CD14-positive monocyte (primary cell): ENCODE results near the gene CD44. TPM values are rescaled to one million over a fixed set of nuclear protein-coding genes. Genes with fewer than 3 reads are reported as not detected.

Experiments
- DNase-seq, 3 donors: peaks; one replicate each; pipeline ENCODE4 v3.0.0-alpha.2; 2011 to 2022
- H2AFZ ChIP-seq: 2 replicates; pipeline ENCODE4 v1.6.0; 2012; ENCODE audit warnings: mild to moderate bottlenecking, low read depth, low read length, inconsistent platforms; ENCODE audit not compliant: insufficient read depth, poor library complexity, severe bottlenecking
- H3K27ac ChIP-seq, 2 donors: 1 replicate in 1 of 2; 2 replicates in 1 of 2; pipeline ENCODE4 v1.5.1; 2012 to 2013; ENCODE audit warnings: low read length in 2 of 2, control low read depth in 1 of 2, inconsistent platforms in 1 of 2, low read depth in 1 of 2, mild to moderate bottlenecking in 1 of 2
- H3K27me3 ChIP-seq, 2 donors: one replicate each; pipeline versions ENCODE4 v1.6.0 to v1.6.1; 2011 to 2013; ENCODE audit warnings: low read length in 2 of 2; ENCODE audit not compliant: control insufficient read depth in 2 of 2, insufficient read depth in 2 of 2
- H3K36me3 ChIP-seq, 2 donors: replicated peaks in 1 of 2; 1 replicate in 1 of 2; 2 replicates in 1 of 2; pipeline versions ENCODE4 v1.5.1 to v1.6.1; 2012 to 2013; ENCODE audit warnings: low read length in 2 of 2, control low read depth in 1 of 2, inconsistent platforms in 1 of 2, mild to moderate bottlenecking in 1 of 2; ENCODE audit not compliant: insufficient read depth in 2 of 2, control insufficient read depth in 1 of 2
- H3K4me1 ChIP-seq, 2 donors: 1 replicate in 1 of 2; 2 replicates in 1 of 2; pipeline versions ENCODE4 v1.5.1 to v1.6.1; 2012 to 2013; ENCODE audit warnings: low read length in 2 of 2, control low read depth in 1 of 2, inconsistent platforms in 1 of 2, mild to moderate bottlenecking in 1 of 2, moderate library complexity in 1 of 2; ENCODE audit not compliant: insufficient read depth in 2 of 2, control insufficient read depth in 1 of 2
- H3K4me2 ChIP-seq: replicated peaks from 2 replicates; pipeline ENCODE3; 2012; ENCODE audit warnings: low read length, moderate library complexity, mild to moderate bottlenecking; ENCODE audit not compliant: poor library complexity, severe bottlenecking; ENCODE audit errors: extremely low read depth
- H3K4me3 ChIP-seq, 3 experiments: fragments of 200-600 bp in 1 of 3; sonication (generic) in 1 of 3; replicated peaks in 1 of 3; 1 replicate in 2 of 3; 2 replicates in 1 of 3; pipeline ENCODE4 v1.5.1; 2011 to 2013; ENCODE audit warnings: low read length in 3 of 3, mild to moderate bottlenecking in 3 of 3, control low read depth in 2 of 3, low read depth in 2 of 3, inconsistent platforms in 1 of 3, moderate library complexity in 1 of 3
- H3K79me2 ChIP-seq: 2 replicates; pipeline ENCODE4 v1.6.0; 2012; ENCODE audit warnings: mild to moderate bottlenecking, control low read depth, inconsistent platforms, low read length, moderate library complexity; ENCODE audit not compliant: insufficient read depth
- H3K9ac ChIP-seq: 2 replicates; pipeline ENCODE4 v1.6.0; 2017; ENCODE audit warnings: low read length, mild to moderate bottlenecking; ENCODE audit not compliant: insufficient read depth, poor library complexity, severe bottlenecking
- H3K9me3 ChIP-seq, 2 donors: replicated peaks in 1 of 2; 1 replicate in 1 of 2; 2 replicates in 1 of 2; pipeline versions ENCODE4 v1.5.1 to v1.6.1; 2012 to 2013; ENCODE audit warnings: low read length in 2 of 2, control low read depth in 1 of 2; ENCODE audit not compliant: control insufficient read depth in 1 of 2, insufficient read depth in 1 of 2
- H4K20me1 ChIP-seq: 2 replicates; pipeline ENCODE4 v1.6.0; 2012; ENCODE audit warnings: mild to moderate bottlenecking, low read length, control low read depth, moderate library complexity; ENCODE audit not compliant: insufficient read depth
- H3K27ac Mint-ChIP-seq, 7 donors: one replicate each; pipeline ENCODE4 v1.8.0; 2020; ENCODE audit warnings: mild to moderate bottlenecking in 7 of 7, mixed read lengths in 7 of 7, moderate library complexity in 6 of 7, inconsistent platforms in 2 of 7
- H3K27me3 Mint-ChIP-seq, 3 donors: one replicate each; pipeline ENCODE4 v1.8.0; 2021 to 2022; ENCODE audit warnings: low read depth in 3 of 3, mild to moderate bottlenecking in 3 of 3, mixed read lengths in 3 of 3, moderate library complexity in 3 of 3, inconsistent platforms in 1 of 3
- H3K36me3 Mint-ChIP-seq, 2 donors: one replicate each; pipeline ENCODE4 v1.8.0; 2020; ENCODE audit warnings: mixed read lengths in 2 of 2, inconsistent platforms in 1 of 2, mild to moderate bottlenecking in 1 of 2
- H3K4me1 Mint-ChIP-seq: one replicate; pipeline ENCODE4 v1.8.0; 2020; ENCODE audit warnings: mild to moderate bottlenecking, mixed read lengths
- H3K4me3 Mint-ChIP-seq, 2 donors: one replicate each; pipeline ENCODE4 v1.8.0; 2020; ENCODE audit warnings: mild to moderate bottlenecking in 2 of 2, mixed read lengths in 2 of 2, moderate library complexity in 1 of 2
- H3K9me3 Mint-ChIP-seq, 7 donors: one replicate each; pipeline ENCODE4 v1.8.0; 2020 to 2022; ENCODE audit warnings: mixed read lengths in 7 of 7, mild to moderate bottlenecking in 6 of 7, moderate library complexity in 6 of 7, inconsistent platforms in 2 of 7
- WGBS: methylation state at CpG from one replicate; pipeline ENCODE4 v1.1.5; 2013; ENCODE audit warnings: missing lambda C conversion rate; ENCODE audit not compliant: insufficient coverage; 5-methylcytosine and 5-hydroxymethylcytosine counted together
- intact Hi-C, 2 donors: fragments of 100-400 bp; cut with micrococcal nuclease; formaldehyde crosslinking; loops; one replicate each; pipeline versions ENCODE4 v1.15.0 to v1.15.1; 2023
- polyA plus RNA-seq, 3 donors: library from polyadenylated mRNA; depleted of rRNA in 1 of 3; unstranded in 2 of 3; stranded (reverse) in 1 of 3; fragments of 300-500 nt in 2 of 3; fragments of >200 nt in 1 of 3; fragmentation: Illumina TruSeq in 2 of 3; gene quantifications; 1 replicate in 2 of 3; 2 replicates in 1 of 3; pipeline ENCODE4 v1.2.3, GENCODE V29; 2012 to 2021
- TF ChIP-seq, protein P1 (sequence below): fragments of 200-600 bp; IDR thresholded peaks from one replicate; pipeline ENCODE4 v1.8.0; 2022; ENCODE audit warnings: antibody characterized with exemption, mild to moderate bottlenecking

Gene CD44
- polyA plus RNA-seq, 3 donors, result 415 to 866 (median 531) TPM

DNA sequence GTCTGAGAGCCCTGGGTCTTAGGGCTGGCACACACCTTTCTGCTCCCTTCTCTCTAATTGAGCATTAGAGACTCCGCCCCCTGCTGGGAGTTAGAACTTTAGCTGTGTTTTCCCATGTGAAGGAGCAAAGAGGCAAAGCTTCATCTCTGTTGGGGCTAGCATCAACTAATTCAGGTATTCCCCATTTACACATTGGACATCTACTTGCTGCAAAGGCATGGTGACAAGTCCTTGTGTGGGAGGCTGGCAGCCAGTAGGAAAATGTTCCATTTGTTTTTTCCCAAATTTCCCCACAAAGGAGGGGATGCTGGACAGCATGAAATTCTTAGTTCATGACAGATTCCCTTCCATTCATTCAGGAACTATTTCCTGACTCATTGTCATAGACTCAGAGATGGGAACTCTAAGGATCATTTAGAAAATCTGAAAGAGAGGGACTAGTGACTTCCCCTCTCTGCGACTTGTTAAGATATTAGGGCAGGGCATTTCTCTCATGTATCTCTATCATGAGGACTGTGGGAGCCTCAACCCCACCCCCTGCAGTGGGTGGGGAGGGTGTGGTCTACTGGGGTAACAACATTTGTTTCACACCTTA is 3.6 kb downstream of the CD44 start:
- H3K36me3 Mint-ChIP-seq, result peaks cover 50 to 66% of the 10 kb centered on the region in 2 donors
- intact Hi-C loops, result loop anchor here (5.0 to 10.0 kb wide), 4 partner anchors 145 to 242 kb away; no protein-coding TSS in a partner anchor
- peak overlapping the region; percentile 21 to 98 for H3K27ac ChIP-seq

GRCh38 chr11:35143297-35144135 is 4.5 kb downstream of the CD44 start:
- TF ChIP-seq, protein P1, sequence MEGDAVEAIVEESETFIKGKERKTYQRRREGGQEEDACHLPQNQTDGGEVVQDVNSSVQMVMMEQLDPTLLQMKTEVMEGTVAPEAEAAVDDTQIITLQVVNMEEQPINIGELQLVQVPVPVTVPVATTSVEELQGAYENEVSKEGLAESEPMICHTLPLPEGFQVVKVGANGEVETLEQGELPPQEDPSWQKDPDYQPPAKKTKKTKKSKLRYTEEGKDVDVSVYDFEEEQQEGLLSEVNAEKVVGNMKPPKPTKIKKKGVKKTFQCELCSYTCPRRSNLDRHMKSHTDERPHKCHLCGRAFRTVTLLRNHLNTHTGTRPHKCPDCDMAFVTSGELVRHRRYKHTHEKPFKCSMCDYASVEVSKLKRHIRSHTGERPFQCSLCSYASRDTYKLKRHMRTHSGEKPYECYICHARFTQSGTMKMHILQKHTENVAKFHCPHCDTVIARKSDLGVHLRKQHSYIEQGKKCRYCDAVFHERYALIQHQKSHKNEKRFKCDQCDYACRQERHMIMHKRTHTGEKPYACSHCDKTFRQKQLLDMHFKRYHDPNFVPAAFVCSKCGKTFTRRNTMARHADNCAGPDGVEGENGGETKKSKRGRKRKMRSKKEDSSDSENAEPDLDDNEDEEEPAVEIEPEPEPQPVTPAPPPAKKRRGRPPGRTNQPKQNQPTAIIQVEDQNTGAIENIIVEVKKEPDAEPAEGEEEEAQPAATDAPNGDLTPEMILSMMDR, result no peak
- peaks cover 0 to 3% (median 0%) of the 10 kb centered on the region in 7 donors for H3K9me3 Mint-ChIP-seq
- intact Hi-C loops, result loop anchor here (5.0 to 10.0 kb wide), 4 partner anchors 146 to 241 kb away; no protein-coding TSS in a partner anchor
- peaks cover 72% of the 10 kb centered on the region for H3K4me1 Mint-ChIP-seq
- Histone ChIP-seq H4K20me1 (peaks cover 95% of the 10 kb centered on the region), H3K4me2 (peak overlapping the region; percentile 84), H3K27ac (peak overlapping the region; percentile 67 to 98), H3K79me2 (peaks cover 98% of the 10 kb centered on the region), H2AFZ (no peak overlapping the region), H3K9ac (peak overlapping the region; percentile 43), H3K27me3 (no peaks in the 10 kb centered on the region), H3K36me3 (peaks cover 15 to 53% of the 10 kb centered on the region in 2 donors), H3K4me3 (peak overlapping the region; percentile 11 to 93 (median 15)), H3K4me1 (peaks cover 55 to 81% of the 10 kb centered on the region in 2 donors), H3K9me3 (no peaks in the 10 kb centered on the region)
- peak overlapping the region; percentile 84 to 98 (median 87) for H3K27ac Mint-ChIP-seq
- no peak for DNase-seq
- WGBS, result 71% methylated on average over 2 of the region's 8 CpGs
- peak overlapping the region; percentile 64 to 73 for H3K4me3 Mint-ChIP-seq
- H3K36me3 Mint-ChIP-seq, result peaks cover 56 to 75% of the 10 kb centered on the region in 2 donors
- no peaks in the 10 kb centered on the region for H3K27me3 Mint-ChIP-seq

More for the DNA sequence above, 3.6 kb downstream of the CD44 start:
- DNase-seq, result peak in 2 of 3 donors; percentile 28 to 51
- Histone ChIP-seq H3K27me3 (no peaks in the 10 kb centered on the region), H3K79me2 (peaks cover 88% of the 10 kb centered on the region), H3K4me2 (peak overlapping the region; percentile 84), H4K20me1 (peaks cover 86% of the 10 kb centered on the region), H3K9ac (peak overlapping the region; percentile 12), H3K9me3 (no peaks in the 10 kb centered on the region), H3K36me3 (peaks cover 9 to 44% of the 10 kb centered on the region in 2 donors), H3K4me1 (peaks cover 60 to 83% of the 10 kb centered on the region in 2 donors), H3K4me3 (peak overlapping the region; percentile 7 to 93 (median 28)), H2AFZ (no peak overlapping the region)
- H3K27me3 Mint-ChIP-seq, result no peaks in the 10 kb centered on the region
- WGBS, result no CpG with 5 or more reads among the region's 2 CpGs
- peaks cover 74% of the 10 kb centered on the region for H3K4me1 Mint-ChIP-seq
- peaks cover 0 to 3% (median 0%) of the 10 kb centered on the region in 7 donors for H3K9me3 Mint-ChIP-seq
- H3K27ac Mint-ChIP-seq, result peak overlapping the region; percentile 12 to 98 (median 61)
- TF ChIP-seq, protein P1, result no peak
- peak overlapping the region; percentile 62 to 97 for H3K4me3 Mint-ChIP-seq
